HT-29 (cell line): Measurements from ENCODE around the gene GLRX2. TPM values are rescaled to one million over a fixed set of nuclear protein-coding genes. Genes with fewer than 3 reads are reported as not detected.

Experiments
- DNase-seq: peaks from one replicate; pipeline ENCODE4 v3.0.0-alpha.2; 2015; ENCODE audit warnings: low spot score
- total RNA-seq: library from RNA; depleted of rRNA; stranded (reverse); fragments of >200 nt; shearing (Covaris generic); gene quantifications from 2 replicates; pipeline ENCODE4 v1.2.3, GENCODE V29; 2014

Gene GLRX2
- total RNA-seq, 1 experiment from 2014 or later = 9.2 TPM

DNA sequence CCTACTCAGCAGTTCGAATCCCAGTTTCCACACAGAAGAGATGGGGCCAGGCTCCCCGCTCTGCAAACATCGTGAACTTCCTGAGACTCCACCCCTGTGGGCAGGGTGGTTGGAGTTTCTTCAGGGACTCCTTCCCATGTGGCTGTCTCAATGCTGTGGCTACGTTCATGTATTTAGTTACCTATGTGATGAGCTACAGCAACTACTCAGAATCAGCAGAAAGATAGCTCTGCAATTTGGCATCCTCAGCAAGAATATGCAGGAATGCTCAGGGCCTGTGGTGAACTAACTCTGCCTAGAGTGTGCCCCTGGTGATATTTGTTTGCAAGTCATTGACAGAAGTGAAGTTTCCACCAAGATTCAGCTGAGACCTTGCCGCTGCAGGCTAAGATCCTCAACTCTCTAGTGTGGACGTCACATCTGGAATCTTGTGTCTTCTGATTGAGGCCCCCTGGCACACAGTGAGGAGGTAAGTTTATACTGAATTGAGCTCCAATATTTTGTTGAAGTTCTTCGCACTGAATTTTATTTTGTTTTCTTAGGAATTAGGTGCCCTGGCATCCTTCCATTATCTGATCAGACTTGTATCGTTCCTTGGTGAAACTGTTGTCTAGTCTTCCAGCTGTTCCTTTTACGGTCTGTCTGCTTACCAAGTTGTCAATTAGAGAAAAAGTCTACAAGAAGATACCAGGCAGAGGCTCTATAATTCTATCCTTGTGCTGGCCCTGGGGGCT, 8.2 kb upstream of the GLRX2 start:
- no peak for DNase-seq

DNA sequence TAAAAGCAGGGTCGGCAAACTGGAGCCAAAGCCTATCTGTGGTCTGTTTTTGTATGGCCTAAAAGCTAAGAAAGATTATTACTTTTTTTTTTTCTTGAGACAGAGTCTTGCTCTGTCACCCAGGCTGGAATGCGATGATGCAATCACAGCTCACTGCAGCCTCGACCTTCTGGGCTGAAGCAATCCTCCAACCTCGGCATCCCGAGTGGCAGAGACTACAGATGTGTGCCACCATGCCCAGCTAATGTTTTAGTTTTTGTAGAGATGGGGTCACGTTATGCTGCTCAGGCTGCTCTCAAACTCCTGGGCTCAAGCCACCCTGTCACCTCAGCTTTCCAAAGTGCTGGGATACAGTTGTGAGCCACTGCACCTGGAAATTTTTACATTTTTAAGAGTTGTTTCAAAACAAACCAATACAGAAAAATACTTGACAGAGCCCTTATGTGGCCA, 6.5 kb upstream of the GLRX2 start:
- peak; percentile 26 for DNase-seq

DNA sequence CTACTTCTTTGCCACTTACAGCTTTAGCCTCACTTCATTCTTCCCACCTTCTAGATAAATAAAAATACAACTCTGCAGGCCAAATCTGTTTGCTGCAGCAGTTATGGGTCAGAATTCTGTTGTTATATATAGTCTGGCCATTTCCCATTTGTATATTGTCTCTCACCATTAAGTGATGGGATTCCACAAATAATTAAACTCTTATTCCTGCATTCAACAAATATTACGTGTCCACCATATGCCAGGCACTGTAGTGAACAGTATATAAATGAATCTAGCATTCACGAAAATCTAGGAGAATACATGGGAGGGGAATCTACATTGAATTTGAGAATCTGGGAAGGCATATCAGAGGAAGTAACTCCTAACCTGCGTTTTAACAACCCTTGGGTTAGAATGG, 5.7 kb upstream of the GLRX2 start:
- DNase-seq = no peak

DNA sequence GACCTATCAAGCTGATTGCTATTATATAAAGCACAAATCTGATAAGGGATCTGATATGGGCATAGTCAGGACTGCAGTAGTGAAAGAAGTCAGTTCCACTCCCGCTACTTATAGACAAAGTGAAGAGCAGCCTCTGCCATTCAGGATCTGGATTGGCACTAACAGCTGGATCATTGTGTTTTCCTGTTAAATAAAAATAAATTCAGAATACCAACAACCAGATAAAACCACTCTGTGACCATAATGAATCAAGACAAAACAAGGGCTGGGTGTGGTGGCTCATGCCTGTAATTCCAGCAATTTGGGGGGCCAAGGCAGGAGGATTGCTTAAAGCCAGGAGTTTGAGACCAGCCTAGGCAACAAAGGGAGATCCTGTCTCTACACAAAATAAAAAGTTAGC, 5.0 kb upstream of the GLRX2 start:
- no peak for DNase-seq

DNA sequence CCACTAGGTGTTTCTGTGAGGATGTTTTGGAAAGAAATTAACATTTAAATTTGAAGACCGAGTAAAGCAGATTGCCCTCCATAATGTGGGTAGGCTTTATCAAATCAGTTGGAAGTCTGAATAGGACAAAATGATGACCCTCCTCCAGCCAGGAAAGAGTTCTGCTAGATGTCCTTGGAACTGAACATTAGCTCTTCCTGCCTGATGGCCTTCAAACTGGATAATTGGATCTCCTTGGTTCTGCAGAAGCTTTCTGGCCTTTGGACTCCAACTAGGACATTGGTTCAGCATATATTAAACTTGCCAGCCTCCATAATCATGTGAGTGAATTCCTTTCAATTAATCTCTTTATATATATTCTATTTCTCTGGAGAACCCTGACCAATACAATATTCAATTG, 4.4 kb upstream of the GLRX2 start:
- DNase-seq = no peak

DNA sequence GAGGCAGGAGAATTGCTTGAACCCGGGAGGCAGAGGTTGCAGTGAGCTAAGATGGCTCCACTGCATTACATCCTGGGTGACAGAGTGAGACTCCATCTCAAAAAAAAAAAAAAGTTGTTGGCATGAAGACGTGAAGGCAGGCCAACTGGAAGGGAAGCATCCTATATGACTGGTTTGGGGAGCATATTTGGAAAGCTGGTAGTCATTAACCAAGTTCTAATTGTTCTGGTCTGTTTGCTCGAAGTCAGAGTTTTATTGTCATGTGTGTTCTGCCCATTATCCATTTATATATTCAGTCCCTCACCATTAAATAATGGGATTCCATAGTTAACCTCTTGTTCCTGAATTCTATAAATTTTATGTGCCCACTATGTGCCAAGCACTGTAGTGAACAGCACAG, 3.3 kb upstream of the GLRX2 start:
- no peak for DNase-seq

DNA sequence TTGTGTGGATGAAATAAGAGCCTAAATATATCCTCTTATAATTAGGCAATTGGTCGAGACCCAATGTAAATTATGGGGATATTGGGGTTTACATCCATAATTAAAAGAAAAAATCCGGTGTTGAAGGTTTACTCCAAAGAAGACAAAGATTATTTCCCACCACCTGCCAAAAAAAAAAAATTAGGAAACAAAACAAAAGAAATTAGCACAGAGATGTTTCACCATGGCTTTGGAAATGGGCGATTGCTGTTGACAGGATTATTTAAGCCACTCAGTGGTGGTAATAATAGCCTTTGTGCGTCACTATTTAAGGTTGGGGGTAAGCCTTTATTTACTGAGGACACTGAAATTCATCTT, 585 bp upstream of the GLRX2 start:
- no peak for DNase-seq

DNA sequence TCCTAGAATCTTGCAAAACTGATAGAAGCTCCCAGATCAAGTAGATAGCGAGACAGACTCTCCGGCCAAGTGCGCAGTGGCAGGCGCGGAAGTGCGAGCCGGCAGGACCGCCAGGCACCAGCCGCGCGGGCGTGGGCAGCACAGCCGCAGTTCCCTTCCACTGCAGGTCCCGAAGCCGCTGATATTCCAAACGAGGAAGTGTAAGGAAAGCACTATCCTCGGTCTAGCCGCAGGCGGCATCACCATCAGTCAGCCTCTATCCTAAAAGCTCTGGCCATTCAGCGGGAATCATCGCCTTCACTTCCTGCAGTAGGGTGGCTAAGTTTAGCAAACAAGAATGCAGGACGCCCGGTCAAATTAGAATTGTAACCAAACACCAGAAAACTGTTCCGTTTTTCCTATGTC, 710 bp downstream of the GLRX2 start:
- DNase-seq = peak; percentile 65

DNA sequence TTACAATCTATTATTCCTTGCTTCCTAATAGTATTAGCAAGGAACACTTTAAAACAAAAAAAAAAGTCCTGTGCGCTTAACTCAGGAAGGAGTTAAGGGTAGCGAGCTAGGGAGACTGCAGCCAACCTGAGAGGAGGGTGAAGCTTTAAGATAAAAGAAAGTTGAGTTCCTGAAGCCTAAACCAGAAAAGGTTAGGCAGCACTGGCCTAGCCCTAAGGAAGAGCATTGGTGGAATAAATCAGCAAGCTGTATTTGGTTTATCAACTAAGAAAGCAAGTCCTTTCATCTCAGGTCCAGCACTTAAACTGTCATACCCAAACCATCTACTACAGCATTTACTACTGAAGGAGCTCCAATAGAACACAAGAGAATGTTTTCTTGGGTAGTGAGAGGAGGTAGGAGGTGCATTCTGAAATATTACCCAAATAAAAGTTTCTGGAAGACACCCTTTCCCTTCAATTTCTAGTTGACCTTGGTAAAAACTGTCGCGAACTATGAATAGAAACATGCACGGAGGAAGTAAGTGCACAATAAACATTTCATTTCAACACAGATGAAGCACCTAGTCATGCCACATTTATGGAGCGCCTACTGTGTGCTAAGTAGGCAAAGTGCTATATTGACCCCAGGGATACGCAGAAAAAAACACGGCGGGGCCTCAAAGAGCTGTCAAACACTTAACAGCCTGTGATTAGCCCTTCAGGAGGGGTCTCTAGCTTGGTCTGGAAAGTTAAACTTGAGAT, 1.3 kb downstream of the GLRX2 start:
- peak; percentile 32 for DNase-seq

DNA sequence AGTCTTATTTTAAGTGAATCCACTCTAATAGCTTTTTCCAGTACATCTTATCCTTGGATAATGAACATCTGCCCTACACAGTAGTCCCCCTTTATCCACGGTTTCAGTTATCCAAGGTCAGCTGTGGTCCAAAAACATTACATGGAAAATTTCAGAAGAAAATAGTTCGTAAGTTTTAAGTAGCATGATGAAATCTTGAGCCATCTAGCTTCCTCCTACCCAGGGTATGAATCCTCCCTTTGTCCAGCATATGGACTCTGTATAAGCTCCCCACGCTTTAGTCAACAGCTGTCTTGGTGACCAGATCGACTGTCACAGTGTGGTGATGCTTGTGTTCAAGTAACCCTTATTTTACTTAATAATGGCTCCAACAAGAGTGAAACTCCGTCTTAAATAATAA, 2.6 kb downstream of the GLRX2 start:
- no peak for DNase-seq

DNA sequence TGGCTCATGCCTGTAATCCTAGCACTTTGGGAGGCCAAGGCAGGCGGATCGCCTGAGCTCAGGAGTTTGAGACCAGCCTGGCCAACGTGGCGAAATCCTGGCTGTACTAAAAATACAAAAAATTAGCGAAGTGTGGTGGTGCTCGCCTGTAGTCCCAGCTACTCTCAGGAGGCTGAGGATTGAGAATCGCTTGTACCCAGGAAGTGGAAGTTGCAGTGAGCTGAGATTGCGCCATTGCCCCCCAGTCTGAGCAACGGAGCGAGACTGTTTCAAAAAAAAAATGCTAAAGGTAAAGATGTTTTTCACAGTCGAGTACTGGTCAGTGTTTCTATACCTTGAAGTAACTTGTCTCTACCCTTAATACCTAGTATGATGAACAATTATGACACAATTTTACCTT, 11.1 kb downstream of the GLRX2 start:
- no peak for DNase-seq

DNA sequence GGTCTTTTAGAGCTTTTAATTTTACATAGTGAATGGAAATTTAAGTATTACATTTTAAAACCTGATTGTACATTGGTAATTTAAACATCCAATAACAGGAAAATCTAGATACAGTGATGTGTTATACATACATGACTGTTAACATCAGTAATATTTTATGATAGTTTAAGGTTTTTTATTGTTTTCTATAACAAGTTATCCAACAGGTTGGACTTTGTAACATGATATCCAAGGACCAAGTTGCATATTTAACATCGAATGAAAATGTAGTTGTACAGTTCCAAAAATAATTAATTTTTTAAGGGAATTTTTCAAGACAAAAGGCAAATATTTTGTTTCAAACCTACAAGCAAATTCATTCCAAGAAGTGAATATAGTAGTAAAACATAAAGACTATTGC, 14.3 kb downstream of the GLRX2 start:
- no peak for DNase-seq

DNA sequence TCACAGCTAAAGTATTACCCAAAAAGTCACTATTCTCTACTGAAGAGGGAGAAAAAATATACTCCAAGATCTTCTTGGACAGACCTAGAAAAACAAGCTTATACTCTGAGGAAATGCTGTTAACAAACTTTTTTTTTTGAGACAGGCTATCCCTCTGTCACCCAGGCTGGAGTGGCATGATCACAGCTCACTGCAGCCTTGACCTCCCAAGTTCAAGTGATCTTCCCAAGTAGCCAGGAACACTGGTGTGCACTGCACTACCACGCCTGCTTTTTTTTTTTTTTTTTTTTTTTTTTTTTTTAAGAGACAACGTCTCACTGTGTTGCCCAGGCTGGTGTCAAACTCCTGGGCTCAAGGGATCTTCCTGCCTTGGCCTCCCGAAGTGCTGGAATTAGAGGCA, 17.3 kb downstream of the GLRX2 start:
- no peak for DNase-seq

DNA sequence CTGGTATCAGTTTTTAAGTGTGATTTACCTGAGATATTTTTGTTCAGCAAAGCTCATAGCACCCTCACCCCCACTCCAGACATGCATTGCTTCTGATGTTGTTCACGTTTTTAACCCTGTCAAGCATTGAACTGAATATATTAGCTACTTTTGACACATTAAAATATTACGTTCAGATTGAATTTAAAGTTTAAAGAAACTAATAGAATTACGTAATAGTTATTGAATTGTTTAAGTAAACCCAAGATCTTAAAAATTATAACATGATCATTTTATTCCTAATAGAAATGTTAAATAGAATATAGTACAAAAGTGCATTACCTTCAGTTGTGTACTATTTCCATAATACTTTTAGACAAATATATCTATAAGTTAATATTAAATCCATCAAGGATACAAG, 18.9 kb downstream of the GLRX2 start:
- no peak for DNase-seq

DNA sequence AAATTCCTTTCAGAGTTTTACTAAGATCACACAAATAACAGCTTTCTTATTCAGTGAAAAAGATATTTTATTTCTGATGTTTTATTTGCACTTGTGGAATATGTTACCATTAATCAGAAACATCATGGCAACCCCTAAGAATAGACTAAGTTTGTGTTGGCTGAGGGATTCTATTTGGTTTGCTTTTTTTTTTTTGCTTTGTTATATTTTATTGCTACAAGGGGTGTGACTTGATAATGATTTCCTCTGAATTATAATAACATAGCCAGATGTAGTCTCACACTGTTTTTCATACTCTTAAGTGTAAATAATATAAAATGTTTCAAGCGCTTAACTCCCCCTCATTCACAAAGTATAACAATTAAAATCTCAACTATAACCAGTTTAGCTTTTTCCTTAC, 20.0 kb downstream of the GLRX2 start:
- DNase-seq = no peak

DNA sequence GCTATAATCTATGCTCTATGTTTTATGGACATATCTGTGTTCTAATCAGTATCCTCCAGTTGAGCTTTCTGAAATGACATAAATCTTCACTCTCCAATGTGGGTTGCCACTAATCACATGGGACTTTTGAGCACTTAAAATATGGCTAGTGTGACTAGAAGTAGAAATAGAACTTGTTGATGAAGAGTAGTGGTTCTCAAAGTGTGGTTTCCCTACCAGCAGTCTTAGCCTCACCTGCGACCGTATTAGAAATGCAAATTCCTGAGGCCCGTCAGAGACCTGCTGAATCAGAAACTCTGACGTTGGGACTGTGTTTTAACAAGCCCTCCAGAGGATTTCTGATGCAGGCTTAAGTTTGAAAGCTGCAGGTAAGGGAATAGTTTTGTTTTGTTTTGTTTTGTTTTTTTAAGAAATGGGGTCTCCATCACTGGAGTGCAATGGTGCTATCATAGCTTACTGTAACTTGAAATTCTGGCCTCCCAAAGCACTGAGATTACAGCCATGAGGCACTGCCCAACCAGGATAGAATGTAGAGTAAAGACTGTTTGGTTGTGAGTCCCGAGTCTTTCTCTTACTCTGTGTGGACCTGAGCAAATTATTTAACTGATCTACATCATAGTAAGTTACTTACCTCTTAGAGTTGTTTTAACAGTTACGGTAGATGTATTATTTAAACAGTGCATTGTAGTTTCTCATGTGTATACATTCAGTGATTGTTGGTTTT, 21.7 kb downstream of the GLRX2 start:
- no peak for DNase-seq

DNA sequence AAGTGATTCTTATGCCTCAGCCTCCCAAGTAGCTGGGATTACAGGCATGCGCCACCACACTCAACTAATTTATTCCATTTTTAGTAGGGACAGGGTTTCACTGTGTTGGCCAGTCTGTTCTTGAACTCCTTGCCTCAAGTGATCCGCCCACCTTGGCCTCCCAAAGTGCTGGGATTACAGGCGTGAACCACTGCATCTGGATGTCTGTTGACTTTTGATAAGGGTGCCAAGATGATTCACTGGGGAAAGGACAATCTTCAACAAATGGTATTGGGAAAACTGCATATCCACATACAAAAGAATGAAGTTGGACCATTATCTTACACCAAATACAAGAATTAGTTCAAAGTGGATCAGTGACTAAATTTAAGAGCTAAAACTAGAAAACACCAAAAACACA, 26.0 kb downstream of the GLRX2 start:
- DNase-seq = no peak

DNA sequence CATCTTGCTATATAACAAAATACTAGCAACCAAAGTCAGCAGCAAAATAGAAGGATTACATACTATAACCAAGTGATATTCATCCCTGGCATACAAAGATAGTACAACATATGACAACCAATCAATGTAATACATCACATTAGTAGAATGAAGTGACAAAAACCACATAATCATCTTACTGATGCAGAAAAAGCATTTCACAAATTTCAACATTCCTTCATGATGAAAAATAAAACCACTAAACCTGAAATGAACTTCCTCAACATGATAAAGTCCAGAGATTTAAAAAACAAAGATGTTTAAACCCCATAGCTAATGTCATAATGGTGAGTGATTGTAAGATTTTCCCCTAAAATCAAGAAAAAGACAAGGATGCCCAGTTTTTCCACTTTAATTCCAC, 27.2 kb downstream of the GLRX2 start:
- no peak for DNase-seq

DNA sequence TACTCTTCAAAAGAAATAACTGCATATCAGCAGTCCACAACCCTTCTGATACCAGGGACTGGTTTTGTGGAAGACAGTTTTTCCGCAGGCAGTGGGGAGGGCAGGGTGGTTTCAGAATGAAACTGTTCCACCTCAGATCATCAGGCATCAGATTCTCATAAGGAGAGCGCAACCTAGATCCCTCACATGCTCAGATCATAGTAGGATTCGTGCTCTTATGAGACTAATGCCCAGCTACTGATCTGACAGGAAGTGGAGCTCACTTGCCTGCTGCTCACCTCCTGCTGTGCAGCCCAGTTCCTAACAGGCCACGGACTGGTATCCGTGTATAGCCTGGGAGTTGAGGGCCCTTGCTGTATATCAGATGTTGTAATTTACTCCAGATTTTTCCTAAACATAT, 34.3 kb downstream of the GLRX2 start:
- DNase-seq = no peak

DNA sequence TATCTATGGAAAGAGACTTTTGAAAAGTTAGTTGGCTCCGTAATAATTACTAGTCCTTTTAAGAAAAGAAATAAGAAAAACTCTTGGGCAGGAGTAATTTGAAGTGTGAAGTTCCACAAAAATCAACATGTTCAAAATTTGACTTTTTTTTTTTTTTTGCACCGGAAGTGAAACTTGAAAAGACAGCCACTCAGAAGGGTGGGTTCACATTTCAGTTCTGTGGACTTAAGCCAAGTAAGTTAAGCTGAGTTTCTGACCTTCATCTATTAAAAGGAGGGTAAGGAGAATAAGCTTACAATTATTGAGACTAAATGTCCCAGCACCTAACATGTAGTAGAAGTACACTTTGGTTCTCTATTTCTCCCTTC, 34.8 kb downstream of the GLRX2 start:
- no peak for DNase-seq

DNA sequence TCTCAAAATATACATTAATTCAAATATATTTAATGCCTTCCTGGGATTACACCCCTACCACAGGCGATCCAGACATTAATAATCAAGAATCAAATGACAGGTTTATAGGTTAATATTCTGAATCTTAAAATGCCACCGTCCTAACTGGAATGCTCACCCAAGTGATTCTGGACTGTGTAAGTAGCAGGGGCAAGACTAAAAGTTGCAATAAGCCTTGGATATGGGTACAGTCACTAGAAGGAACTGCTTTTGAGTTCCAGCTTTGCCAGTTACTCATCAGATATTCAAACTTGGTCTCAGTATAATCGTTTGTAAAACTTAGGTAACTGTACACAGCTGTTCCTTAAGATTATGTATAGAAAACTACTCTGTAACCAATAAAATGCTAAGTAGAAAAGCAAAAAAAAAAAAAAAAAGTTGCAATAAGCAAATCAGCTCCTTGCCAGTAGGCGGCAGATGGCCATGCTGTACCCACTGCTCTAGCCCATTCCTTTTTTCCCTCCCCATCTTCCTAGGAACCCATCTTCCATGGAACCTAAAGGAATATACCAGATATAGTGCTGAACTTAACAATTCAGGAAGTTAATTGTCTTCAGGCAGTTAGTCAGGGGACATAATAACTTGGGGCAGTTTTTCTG, 35.3 kb downstream of the GLRX2 start:
- DNase-seq = peak; percentile 48

DNA sequence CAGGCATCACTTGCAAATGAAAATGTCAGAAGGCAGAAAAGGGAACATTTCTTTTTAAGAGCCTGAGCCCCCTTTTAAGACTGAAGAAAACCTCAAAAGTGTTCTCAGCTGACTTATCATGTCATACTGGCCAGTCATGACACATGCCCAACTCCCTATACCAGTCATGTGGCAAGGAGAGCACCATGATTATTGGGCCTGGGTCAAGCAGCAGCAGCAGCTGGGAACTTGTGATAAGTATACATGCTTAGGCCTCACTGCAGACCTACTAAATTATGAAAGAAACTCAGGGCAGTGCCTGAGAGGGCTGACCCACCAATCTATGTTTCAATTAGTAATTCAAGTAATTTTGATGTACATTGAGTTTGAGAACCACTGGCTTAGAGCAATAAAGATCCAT, 37.2 kb downstream of the GLRX2 start:
- DNase-seq = no peak
